OCI-LY1 (cell line): ENCODE results near the gene RUVBL1.

Experiments
- CTCF ChIP-seq: fragments of 200-600 bp; sonication (generic), shearing (Covaris generic); IDR thresholded peaks from 2 replicates; pipeline ENCODE4 v1.5.1; 2017; ENCODE audit warnings: mild to moderate bottlenecking, antibody characterized with exemption, low read length, moderate library complexity, mixed read lengths
- EZH2 ChIP-seq: fragments of 200-600 bp; sonication (generic), shearing (Covaris generic); IDR thresholded peaks from 2 replicates; pipeline ENCODE4 v1.8.0; 2017; ENCODE audit warnings: borderline replicate concordance, mixed run types, mild to moderate bottlenecking, antibody characterized with exemption, low read length, moderate library complexity, mixed read lengths

GRCh38 chr3:128167646-128167972, 44.0 kb upstream of the RUVBL1 start:
- TF ChIP-seq EZH2 (no peak), CTCF (no peak)
